MG63 (cell line): ENCODE data around the gene CDCA5. TPM values are rescaled to one million over a fixed set of nuclear protein-coding genes. Genes with fewer than 3 reads are reported as not detected.
A peak's percentile ranks its signal among the peaks of the same experiment; 100 is the strongest.

Source experiments
- DNase-seq: peaks from one replicate; pipeline ENCODE4 v3.0.0-alpha.2; 2020
- H3K27me3 ChIP-seq: fragments of 250-450 bp; sonication (Bioruptor Pico); 2 replicates; pipeline ENCODE4 v1.5.1; 2020; ENCODE audit warnings: mild to moderate bottlenecking, moderate library complexity
- H3K36me3 ChIP-seq: fragments of 250-450 bp; sonication (Bioruptor Pico); 2 replicates; pipeline ENCODE4 v1.5.1; 2020; ENCODE audit warnings: mild to moderate bottlenecking, moderate library complexity
- H3K4me3 ChIP-seq: fragments of 250-450 bp; sonication (Bioruptor Pico); 2 replicates; pipeline ENCODE4 v1.5.1; 2020; ENCODE audit warnings: mild to moderate bottlenecking, moderate library complexity
- H3K9me3 ChIP-seq: fragments of 250-450 bp; sonication (Bioruptor Pico); 2 replicates; pipeline ENCODE4 v1.5.1; 2020; ENCODE audit warnings: mild to moderate bottlenecking, moderate library complexity
- total RNA-seq: library from RNA; depleted of rRNA; stranded (reverse); fragments of >200 nt; shearing (Covaris generic); gene quantifications from 2 replicates; pipeline ENCODE4 v1.2.3, GENCODE V29; 2014; ENCODE audit warnings: low replicate concordance; rRNA removed

Gene CDCA5
- total RNA-seq, 1 experiment from 2014 or later, result 43.5 TPM

DNA sequence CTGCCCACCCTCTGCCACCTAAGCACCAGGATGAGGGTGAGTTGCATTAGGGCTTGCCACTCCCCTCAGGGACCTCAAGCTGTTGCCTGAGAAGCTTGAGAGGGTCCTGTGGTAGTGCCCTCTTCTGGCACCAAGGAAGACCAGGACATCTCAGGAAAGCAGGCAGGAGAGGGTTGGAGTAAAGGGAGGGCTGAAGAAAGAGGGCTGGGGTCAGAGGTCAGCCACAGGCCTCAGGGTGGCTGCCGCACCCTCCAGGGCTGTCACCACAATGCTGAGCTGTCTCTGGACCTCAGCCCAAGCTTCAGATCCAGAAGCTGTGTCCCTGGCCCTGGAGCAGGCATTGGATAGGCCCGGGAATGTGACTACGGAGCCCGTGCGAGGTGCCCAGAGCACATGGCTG, 38.8 kb downstream of the CDCA5 start:
- Histone ChIP-seq H3K9me3 (no peaks in the 10 kb centered on the region), H3K36me3 (peaks cover 32% of the 10 kb centered on the region), H3K4me3 (no peak overlapping the region), H3K27me3 (no peaks in the 10 kb centered on the region)
- no peak for DNase-seq

DNA sequence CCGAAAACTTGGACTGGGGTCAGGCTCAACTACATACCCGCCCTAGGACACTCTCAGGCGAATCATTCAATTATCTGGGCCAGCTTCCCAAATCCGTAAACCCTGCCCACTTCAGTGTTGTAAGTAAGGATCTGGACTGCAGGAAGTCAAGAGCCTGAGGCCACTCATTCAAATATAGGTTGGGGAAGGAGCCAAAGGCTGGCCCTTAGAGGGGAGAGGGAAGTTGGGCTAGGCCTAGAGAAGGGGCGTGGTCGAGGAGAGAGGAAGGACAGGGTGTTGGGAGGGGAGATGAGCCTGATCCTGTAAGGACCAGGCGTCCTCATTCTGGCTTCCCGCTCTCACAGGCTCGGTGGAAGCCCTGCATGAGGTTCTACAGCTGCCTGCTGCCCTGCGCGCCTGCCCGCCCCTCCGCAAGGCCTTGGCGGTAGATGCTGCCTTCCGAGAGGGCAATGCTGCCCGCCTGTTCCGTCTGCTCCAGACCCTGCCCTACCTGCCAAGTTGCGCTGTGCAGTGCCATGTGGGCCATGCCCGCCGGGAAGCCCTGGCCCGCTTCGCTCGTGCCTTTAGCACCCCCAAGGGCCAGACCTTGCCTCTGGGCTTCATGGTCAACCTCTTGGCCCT, 39.8 kb downstream of the CDCA5 start:
- no peaks in the 10 kb centered on the region for H3K27me3 ChIP-seq
- no peak overlapping the region for H3K4me3 ChIP-seq
- no peaks in the 10 kb centered on the region for H3K9me3 ChIP-seq
- DNase-seq, result peak; percentile 80
- peaks cover 32% of the 10 kb centered on the region for H3K36me3 ChIP-seq

DNA sequence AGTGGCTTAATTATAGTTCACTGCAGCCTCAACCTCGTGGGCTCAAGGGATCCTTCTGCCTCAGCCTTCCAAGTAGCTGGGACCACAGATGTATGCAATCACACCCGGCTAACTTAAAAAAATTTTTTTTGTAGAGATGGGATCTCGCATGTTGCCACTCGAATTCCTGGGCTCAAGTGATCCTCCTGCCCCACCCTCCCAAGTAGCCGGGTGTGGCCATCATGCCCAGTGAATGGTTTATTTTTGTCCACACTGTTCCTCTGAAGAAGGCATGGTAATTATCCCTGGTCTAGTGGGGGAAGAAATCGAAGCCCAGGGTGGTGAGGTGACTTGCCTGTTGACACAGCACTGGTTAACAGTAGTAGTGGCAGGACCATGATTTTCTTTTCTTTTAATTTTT, 40.9 kb downstream of the CDCA5 start:
- no peak for DNase-seq
- Histone ChIP-seq H3K9me3 (no peaks in the 10 kb centered on the region), H3K4me3 (peak overlapping the region; percentile 63), H3K27me3 (no peaks in the 10 kb centered on the region), H3K36me3 (peaks cover 34% of the 10 kb centered on the region)

DNA sequence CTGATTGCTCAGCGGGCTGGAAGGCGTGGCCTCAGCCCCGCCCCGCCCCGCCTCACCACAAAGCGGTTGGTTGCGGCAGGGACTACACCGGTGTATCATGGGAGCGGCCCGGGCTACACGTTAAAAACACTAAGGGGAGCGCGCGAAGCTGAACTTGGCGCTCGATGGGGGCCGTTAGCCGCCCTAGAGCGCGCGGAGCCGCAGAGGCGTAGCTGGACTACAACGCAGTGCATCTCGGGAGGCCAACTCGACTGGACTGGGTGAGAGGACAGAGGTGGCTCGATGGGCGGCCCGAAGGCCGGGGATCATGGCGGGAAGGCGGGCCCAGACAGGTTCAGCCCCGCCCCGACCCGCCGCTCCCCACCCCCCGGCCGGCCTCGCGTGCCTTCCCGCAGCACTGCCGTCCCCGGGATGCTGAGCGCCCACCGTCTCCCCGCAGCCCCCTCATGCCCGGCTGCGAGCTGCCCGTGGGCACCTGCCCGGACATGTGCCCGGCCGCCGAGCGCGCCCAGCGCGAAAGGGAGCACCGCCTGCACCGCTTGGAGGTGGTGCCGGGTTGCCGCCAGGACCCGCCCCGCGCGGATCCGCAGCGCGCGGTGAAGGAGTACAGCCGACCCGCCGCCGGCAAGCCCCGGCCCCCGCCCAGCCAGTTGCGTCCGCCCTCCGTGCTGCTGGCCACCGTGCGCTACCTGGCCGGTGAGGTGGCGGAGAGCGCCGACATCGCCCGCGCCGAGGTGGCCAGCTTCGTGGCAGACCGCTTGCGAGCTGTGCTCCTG, 42.8 kb downstream of the CDCA5 start, which contains the start of gene SAC3D1:
Gene SAC3D1 (plus strand): TSS at position 364 of the 776 bp plus-strand sequence. CDS start 83 bp downstream, at position 447.
- DNase-seq, result peak; percentile 98
- Histone ChIP-seq H3K9me3 (no peaks in the 10 kb centered on the region), H3K4me3 (peak within 1 kb of the TSS; percentile 63), H3K27me3 (no peaks in the 10 kb centered on the region), H3K36me3 (peaks cover 32% of the 10 kb centered on the region)

DNA sequence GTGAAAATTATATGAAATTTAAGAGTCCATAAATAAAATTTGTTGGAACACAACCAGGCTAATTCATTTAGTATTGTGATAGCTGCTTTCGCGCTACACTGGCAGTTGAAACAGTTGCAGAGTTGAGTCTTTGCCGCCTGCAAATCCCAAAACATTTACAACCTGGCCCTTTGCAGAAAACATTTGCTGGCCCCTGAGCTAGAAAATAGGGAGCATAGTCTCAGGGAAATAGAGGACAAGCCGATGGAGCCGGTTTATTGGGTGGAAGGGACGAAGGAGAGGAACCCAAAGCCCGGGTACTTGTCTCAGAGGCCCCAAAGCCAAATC, 43.4 kb downstream of the CDCA5 start:
- Histone ChIP-seq H3K27me3 (no peaks in the 10 kb centered on the region), H3K9me3 (no peaks in the 10 kb centered on the region), H3K36me3 (peaks cover 27% of the 10 kb centered on the region), H3K4me3 (peak overlapping the region; percentile 63)
- no peak for DNase-seq

DNA sequence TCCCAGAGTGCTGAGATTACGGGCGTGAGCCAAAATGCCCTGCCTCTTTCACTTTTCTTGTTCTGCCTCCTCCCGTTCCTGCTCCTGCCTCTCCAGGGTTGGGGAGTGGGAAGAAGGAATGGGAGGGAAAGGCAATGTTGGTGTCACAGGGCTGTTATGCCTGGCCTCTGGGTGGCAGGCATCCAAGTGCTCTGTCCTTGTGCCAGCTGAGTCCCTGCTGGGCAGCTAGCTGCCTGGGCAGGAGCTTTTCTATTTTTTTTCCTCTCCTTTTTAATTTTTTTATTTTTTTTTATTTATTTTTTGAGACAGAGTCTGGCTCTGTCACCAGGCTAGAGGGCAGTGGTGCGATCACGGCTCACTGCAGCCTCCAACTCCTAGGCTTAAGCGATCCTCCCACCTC, 46.9 kb downstream of the CDCA5 start:
- Histone ChIP-seq H3K4me3 (no peak overlapping the region), H3K27me3 (no peaks in the 10 kb centered on the region), H3K9me3 (no peaks in the 10 kb centered on the region), H3K36me3 (peaks cover 4% of the 10 kb centered on the region; the same call in 1 of the 2 replicates)
- DNase-seq, result peak; percentile 65

DNA sequence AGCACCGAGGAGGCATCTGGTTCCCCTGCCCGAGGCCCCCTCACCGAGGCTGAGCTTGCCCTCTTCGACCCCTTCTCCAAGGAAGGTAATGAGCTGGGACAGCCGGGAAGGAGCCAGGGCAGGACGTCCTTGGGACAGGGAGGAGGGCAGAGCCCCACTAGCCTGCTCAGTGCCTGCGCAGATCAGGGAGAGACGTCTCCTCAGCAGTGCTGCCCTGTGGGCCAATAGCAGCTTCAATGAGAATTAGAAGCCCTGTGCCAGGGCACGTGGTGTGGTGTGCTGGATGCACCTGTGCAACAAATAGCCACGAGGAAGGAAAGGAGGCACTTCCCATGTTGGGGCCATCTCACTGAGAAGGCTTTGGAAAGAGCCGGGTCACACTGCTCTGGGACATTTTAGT, 48.3 kb downstream of the CDCA5 start:
- H3K27me3 ChIP-seq, result no peaks in the 10 kb centered on the region
- H3K36me3 ChIP-seq, result peaks cover 4% of the 10 kb centered on the region; the same call in 1 of the 2 replicates
- H3K9me3 ChIP-seq, result no peaks in the 10 kb centered on the region
- no peak overlapping the region for H3K4me3 ChIP-seq
- DNase-seq, result no peak

DNA sequence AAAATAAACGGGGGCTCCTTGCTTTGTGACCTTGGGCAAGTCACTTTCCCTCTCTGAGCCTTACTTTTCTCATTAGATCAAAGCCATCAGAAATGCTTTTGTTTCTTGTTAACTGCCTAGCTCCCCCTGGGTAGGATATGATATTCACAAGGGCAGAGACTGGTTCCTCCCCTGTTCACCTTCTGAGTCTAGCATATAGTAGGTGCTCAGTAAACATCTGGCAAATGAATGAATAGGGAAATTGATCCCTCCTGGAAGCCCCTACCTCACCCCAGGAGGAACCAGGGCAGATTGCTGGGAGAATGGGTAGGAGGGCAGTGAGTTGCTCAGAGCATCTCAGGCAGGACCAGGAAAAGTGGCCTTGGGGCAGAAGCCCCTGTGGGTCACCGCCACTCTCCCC, 49.4 kb downstream of the CDCA5 start:
- Histone ChIP-seq H3K36me3 (peaks cover 4% of the 10 kb centered on the region; the same call in 1 of the 2 replicates), H3K4me3 (no peak overlapping the region), H3K9me3 (no peaks in the 10 kb centered on the region), H3K27me3 (no peaks in the 10 kb centered on the region)
- no peak for DNase-seq

DNA sequence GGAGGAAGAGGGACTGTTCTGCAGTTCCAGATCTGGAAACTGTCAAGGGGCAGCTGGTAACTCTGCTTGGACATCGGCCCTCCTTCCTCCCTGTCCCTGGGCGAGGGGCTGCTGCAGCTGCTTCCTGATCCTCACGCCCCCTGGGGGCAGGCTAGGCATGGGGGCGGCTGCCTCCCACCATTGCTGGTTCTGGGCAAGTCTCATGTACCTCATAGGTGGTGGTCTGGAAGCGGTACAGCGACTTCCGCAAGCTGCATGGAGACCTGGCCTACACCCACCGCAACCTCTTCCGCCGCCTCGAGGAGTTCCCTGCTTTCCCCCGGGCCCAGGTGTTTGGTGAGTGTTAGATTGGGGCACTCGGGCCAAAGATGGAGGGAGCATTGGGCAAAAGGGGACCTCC, 51.6 kb downstream of the CDCA5 start:
- Histone ChIP-seq H3K4me3 (no peak overlapping the region), H3K36me3 (no peaks in the 10 kb centered on the region), H3K27me3 (no peaks in the 10 kb centered on the region), H3K9me3 (no peaks in the 10 kb centered on the region)
- no peak for DNase-seq

Other genes starting within 250 kb of the CDCA5 start
- gene CDC42BPG, start 239.4 kb downstream of the CDCA5 start, total RNA-seq, result 0.07 and 0.36 TPM in 2 replicates
- gene EHD1, start 205.4 kb downstream of the CDCA5 start, total RNA-seq, result 62.9 and 64.8 TPM in 2 replicates
- 4.6 and 18.6 TPM in 2 replicates for gene ATG2A, start 166.8 kb downstream of the CDCA5 start, total RNA-seq
- 5.4 and 8.8 TPM in 2 replicates for gene PPP2R5B, start 159.4 kb downstream of the CDCA5 start, total RNA-seq
- gene GPHA2, start 148.1 kb downstream of the CDCA5 start, total RNA-seq, result not detected in 2 replicates
- gene MAJIN, start 111.9 kb downstream of the CDCA5 start, total RNA-seq, result not detected in 2 replicates
- gene BATF2, start 87.1 kb downstream of the CDCA5 start, total RNA-seq, result 1.3 TPM in 1 of 2 replicates, not detected in the other
- 170 and 249 TPM in 2 replicates for gene ARL2, start 69.9 kb downstream of the CDCA5 start, total RNA-seq
- 11.2 and 18.5 TPM in 2 replicates for gene SNX15, start 56.6 kb downstream of the CDCA5 start, total RNA-seq
- 42.1 and 54.8 TPM in 2 replicates for gene SAC3D1, start 42.8 kb downstream of the CDCA5 start, total RNA-seq
- gene NAALADL1, start 25.5 kb downstream of the CDCA5 start, total RNA-seq, result not detected in 2 replicates
- gene ZFPL1, start 182 bp upstream of the CDCA5 start, total RNA-seq, result 70.2 and 88.7 TPM in 2 replicates
- gene VPS51, start 12.2 kb upstream of the CDCA5 start, total RNA-seq, result 60.9 and 117 TPM in 2 replicates
- gene TM7SF2, start 27.8 kb upstream of the CDCA5 start, total RNA-seq, result 3.5 and 10.9 TPM in 2 replicates
- 12.0 and 14.4 TPM in 2 replicates for gene ZNHIT2, start 33.7 kb upstream of the CDCA5 start, total RNA-seq
- 283 and 364 TPM in 2 replicates for gene FAU, start 38.1 kb upstream of the CDCA5 start, total RNA-seq
- gene MRPL49, start 38.3 kb upstream of the CDCA5 start, total RNA-seq, result 74.4 and 79.4 TPM in 2 replicates
- 0.91 and 18.3 TPM in 2 replicates for gene SYVN1, start 50.5 kb upstream of the CDCA5 start, total RNA-seq
- not detected in 2 replicates for gene SPDYC, start 86.2 kb upstream of the CDCA5 start, total RNA-seq
- 99.3 and 167 TPM in 2 replicates for gene CAPN1, start 97.9 kb upstream of the CDCA5 start, total RNA-seq
- gene POLA2, start 177.9 kb upstream of the CDCA5 start, total RNA-seq, result 4.6 and 8.9 TPM in 2 replicates
- 10.3 and 19.1 TPM in 2 replicates for gene CDC42EP2, start 230.8 kb upstream of the CDCA5 start, total RNA-seq
- gene DPF2, start 249.8 kb upstream of the CDCA5 start, total RNA-seq, result 57.9 and 78.1 TPM in 2 replicates